HG03097 (cell line): ENCODE measurements around the gene GRAMD2B.
A peak's percentile ranks its signal among the peaks of the same experiment; 100 is the strongest.
"Not testable (repeated sequence)": the region's sequence is repeated elsewhere in the genome, so short reads cannot be mapped to it uniquely, and the experiment has no call there.

ENCODE experiments used
- ATAC-seq: cut with Tn5 transposase; IDR thresholded peaks from one replicate; pipeline ENCODE4 v1.9.1; 2021; ENCODE audit not compliant: unreplicated experiment, low FRiP score

Gene GRAMD2B, protein sequence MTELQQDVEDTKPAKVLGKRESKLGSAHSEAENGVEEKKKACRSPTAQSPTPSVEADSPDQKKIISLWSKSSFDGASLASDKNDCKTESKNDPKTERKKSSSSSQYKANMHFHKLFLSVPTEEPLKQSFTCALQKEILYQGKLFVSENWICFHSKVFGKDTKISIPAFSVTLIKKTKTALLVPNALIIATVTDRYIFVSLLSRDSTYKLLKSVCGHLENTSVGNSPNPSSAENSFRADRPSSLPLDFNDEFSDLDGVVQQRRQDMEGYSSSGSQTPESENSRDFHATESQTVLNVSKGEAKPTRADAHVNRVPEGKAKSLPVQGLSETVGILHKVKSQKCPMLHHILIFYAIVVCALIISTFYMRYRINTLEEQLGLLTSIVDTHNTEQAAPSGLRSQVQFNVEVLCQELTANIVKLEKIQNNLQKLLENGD

DNA sequence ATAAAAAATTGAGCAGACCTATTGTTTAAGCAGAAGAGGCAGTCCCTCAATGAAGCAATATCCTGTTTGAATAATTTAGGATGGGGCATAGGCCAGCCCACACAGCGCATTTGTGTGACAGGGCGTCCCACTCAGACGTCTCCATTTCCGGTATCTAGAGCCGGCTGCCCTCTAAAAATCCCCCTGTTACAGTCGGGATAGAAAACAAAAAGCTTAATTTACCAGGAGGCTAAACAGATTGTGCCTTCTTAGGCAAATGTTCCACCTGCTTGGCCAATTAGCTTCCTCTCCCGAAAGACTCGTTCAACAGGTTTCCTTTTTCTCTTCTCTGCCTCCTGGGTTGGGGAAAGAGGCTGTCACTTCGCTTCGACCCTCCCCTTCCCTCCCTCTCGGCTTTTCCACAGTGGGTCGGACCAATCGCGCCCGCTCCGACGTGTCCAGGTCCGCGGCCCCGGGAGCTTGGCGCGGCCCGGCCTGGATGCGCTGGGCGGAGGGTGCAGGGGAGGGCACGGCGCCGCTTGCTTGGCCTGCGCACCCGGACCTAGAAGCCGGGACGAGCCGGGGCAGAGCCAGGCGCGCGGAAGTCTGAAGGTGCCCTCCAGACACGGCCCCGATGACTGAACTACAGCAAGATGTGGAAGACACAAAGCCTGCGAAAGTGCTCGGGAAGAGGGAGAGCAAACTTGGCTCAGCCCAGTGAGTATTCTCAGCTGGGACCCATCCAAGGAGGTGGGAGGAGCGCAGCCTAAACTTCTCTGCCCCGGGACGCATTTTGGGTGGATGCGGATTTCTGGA, at the start of gene GRAMD2B:
Gene GRAMD2B (plus strand): TSS at position 416 of the 795 bp plus-strand sequence. CDS start 198 bp downstream, at position 614.
- peak; percentile 83 for ATAC-seq

DNA sequence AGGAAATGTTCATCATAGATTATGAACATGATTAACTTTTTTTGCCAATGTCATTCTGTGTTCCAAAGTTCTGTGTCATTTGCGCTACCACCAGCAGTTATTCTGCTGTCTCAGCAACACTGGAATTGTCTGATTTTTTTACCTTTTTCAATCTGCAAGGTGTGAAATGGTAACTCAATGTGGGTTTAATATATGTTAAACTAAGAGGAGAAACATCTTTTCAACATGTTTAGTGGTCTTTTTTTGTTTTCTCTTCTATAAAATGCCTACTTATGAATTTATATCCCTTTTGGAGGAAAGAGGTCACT, 49.1 kb upstream of the GRAMD2B start:
- no peak for ATAC-seq

GRCh38 chr5:126376443-126376842, 46.8 kb upstream of the GRAMD2B start:
- no peak for ATAC-seq

DNA sequence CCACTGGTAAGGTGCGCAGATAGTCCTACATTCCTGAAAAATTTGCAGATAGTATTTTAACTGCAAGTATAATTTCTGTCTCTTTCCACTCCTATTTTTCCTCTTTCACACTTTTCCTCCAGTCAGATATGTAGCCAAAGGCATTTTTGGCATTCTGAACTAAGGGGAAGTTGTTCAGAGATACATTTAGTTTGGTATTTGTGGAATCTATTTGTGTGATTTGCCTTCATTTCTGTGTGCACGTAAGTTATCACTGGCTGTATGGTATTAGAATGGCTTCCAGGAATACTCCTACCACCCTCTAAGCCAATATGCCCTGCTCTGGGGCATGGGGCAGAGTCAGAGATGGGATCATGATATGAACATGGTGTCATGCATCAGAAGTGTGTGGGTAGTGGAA, 45.8 kb upstream of the GRAMD2B start:
- ATAC-seq = no peak

DNA sequence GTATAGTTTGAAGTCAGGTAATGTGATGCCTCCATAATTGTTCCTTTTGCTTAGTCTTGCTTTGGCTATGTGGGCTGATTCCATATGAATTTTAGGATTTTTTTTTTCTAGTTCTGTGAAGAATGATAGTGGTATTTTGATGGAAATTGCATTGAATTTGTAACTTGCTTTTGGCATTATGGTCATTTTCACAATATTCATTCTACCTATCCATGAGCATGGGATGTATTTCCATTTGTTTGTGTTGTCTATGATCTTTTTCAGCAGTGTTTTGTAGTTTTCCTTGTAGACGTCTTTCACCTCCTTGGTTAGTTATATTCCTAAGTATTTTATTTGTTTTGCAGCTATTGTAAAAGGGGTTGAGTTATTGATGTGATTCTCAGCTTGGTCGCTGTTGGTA, 42.9 kb upstream of the GRAMD2B start:
- not testable (repeated sequence) for ATAC-seq

DNA sequence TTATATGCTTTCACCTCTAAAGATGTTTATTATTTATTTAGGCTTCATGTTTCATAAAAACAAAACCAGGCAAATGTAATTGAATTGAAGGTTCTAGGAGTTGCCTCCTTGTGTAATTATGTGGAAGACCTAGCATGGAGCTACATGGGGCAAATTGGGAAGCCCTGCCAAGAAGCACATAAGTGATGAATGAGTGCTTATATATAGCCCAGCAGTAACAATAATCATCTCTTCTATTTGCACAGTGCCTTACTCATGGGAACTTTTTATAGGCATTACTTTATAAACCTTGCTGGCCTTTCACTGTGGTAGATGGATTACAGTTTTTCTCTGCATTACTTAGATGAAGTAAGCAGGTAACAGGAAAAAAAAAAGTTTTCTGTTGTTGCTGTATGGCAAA, 40.0 kb upstream of the GRAMD2B start:
- no peak for ATAC-seq

GRCh38 chr5:126383776-126384175, 39.4 kb upstream of the GRAMD2B start:
- ATAC-seq = no peak

- no peak for ATAC-seq
Measured at GRCh38 chr5:126384985-126385384, 38.2 kb upstream of the GRAMD2B start.

- no peak for ATAC-seq
Measured at GRCh38 chr5:126385524-126386502, 37.4 kb upstream of the GRAMD2B start.

DNA sequence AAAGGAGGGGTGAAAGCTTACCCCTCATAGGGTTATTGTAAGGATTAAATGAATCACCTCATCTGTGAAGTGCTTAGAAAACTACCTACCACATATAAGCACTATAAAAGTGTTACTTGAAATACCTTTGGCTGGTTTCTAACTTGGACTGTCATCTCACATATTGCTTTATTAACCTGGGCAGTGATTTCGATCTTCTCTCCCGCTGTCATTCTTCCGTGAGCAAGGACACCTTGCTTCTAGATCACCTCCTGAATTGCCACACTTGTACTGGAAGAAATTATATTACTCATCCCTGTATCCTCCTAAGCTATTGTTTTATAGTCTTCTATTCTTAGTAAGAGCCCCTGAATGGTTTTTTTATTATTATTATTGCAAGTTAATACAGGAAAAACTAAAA, 34.0 kb upstream of the GRAMD2B start:
- no peak for ATAC-seq

GRCh38 chr5:126390051-126390450, 33.2 kb upstream of the GRAMD2B start:
- no peak for ATAC-seq

DNA sequence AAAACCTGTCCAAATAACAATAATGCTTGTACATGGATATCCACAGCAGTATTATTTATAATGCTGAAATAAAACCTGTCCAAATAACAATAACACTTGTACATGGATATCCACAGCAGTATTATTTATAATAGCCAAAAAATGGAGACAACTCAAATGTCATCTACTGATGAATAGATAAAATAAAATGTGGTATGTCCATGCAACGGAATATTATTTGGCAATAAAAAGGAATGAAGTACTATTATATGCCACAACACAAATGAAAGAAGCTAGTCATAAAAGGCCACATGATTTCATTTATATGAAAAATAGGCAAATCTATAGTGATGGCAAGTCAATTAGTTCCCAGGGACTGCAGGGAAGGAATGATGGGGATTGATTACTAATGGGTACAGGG, 31.8 kb upstream of the GRAMD2B start:
- ATAC-seq = no peak

DNA sequence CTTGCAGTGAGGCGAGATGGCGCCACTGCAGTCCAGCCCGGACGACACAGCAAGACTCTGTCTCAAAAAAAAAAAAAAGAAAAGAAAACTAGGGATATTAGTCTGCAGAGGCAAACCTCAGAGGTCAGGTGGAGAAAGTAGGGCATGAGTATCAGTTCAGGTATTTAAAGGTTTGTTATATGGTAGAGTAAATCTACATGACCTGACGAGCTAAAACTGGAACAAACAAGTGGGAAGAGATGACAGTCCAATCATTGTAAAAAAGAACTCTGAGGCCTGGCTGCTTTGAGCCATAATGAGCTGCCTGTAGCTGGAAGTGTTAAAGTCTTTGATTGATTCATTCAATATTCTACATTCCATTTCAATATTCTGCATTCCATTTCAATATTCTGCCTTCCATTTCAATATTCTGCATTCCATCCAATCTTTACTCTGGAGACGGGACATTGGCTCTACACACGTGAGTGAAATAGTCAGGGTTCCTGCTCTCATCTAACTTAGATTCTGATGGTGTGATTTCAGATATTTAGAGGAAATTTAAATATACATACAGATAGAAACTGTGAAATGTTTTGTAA, 28.9 kb upstream of the GRAMD2B start:
- ATAC-seq = no peak

DNA sequence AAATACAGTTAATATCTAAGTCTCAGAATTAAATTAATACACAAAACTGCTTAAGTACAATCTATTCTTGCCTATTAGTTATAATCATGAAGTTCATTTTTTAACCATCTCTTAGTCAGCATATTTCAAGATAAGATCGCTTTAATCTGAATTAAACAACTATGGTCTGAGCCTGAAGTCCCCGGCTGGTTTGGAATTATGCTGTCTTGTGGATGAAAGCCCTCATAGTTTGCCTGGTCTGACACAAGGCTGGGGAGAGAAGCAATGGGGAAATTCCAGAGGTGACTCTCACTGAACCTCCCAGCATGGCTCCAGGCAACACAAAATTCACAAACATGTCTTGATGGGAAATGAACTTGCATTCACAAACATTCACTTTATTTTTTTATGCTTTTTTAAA, 28.0 kb upstream of the GRAMD2B start:
- ATAC-seq = no peak

- ATAC-seq = no peak
Measured at GRCh38 chr5:126395605-126396004, 27.6 kb upstream of the GRAMD2B start.

DNA sequence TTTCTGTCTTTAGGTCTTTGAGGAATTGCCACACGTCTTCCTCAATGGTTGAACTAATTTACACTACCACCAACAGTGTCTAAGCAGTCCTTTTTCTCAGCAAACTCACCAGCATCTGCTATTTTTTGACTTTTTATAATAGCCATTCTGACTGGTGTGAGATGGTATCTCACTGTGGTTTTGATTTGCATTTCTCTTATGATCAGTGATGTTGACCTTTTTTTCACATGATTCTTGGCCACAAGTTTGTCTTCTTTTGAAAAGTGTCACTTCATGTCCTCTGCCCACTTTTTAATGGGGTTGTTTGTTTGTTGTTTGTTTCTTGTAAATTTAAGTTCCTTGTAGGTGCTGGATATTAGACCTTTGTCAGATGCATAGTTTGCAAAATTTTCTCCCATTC, 26.5 kb upstream of the GRAMD2B start:
- not testable (repeated sequence) for ATAC-seq

- ATAC-seq = no peak
Measured at GRCh38 chr5:126398791-126399190, 24.4 kb upstream of the GRAMD2B start.

DNA sequence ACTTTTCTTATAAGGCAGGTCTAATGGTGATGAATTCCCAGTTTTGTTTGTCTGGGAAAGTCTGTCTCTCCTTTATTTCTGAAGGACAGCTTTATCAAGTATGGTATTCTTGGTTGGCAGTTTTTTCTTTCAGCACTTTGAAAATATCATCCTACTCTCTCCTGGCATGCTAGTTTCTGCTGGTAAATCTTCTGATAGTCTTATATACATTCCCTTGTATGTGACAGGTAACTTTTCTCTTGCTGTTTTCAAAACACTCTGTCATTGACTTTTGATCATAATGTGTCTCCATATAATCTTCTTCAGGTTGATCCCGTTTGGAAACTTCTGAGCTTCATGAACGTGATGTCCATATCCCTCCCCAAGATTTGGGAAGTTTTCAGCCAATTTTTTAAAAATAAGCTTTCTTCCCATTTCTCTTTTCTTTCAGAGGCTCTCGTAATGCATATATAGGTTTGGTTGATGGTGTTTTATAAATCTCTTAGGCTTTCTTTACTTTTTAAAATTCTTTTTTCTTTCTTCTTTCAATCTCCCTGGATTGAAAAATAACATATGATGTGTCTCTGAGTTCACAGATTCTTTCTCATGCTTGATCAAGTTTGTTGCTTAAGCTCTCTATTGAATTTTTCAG, 22.5 kb upstream of the GRAMD2B start:
- ATAC-seq = no peak

DNA sequence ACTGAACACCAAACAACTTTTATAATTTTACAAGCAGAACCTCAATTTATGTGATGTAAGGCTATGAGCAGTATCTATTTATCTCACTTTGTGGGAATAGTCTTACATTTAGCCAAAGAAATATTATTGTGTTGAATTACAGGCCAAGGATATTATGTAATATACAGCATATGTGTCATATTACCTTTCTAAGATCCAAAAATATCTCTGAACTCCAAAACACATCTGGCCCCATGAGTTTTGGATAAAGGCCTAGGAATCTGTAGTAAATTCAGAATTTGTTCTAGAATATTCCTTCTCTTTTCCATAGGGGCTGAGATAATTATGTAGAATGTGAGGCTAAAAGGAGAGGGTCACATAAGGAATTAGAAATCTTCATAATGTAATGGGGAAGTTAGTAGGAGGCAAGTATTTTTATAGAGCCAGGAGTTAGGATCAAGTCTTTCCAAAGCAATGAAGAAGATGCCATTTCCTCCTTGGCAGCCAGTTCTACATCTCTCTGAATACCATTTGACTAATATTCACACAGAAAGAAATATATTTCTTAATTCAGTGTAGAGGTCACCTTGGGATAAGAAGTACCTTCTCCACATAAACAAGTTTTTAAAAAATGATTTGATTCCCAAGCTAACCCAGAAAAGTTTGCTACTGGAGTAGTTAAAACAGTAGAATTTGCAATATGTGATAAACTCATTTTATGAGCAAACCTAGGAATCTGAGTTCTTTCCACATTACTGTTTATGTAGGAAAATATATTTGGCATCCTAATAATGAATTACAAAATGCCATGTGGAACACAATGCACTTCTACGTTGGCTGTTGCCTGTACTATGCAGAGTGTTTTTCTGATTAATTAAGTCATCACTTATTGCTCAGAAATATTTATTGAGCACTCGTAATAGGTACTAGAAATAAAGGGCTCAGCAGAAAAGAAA, 20.3 kb upstream of the GRAMD2B start:
- ATAC-seq = no peak
